NCI-H2227 (cell line): ENCODE results near the gene IQSEC2.
A peak's percentile ranks its signal among the peaks of the same experiment; 100 is the strongest.

Source experiments
- DNase-seq: peaks from one replicate; lab custom pipeline; 2025; ENCODE audit not compliant: unreplicated experiment; lab: John Stamatoyannopoulos, UW

IQSEC2 gene

DNA sequence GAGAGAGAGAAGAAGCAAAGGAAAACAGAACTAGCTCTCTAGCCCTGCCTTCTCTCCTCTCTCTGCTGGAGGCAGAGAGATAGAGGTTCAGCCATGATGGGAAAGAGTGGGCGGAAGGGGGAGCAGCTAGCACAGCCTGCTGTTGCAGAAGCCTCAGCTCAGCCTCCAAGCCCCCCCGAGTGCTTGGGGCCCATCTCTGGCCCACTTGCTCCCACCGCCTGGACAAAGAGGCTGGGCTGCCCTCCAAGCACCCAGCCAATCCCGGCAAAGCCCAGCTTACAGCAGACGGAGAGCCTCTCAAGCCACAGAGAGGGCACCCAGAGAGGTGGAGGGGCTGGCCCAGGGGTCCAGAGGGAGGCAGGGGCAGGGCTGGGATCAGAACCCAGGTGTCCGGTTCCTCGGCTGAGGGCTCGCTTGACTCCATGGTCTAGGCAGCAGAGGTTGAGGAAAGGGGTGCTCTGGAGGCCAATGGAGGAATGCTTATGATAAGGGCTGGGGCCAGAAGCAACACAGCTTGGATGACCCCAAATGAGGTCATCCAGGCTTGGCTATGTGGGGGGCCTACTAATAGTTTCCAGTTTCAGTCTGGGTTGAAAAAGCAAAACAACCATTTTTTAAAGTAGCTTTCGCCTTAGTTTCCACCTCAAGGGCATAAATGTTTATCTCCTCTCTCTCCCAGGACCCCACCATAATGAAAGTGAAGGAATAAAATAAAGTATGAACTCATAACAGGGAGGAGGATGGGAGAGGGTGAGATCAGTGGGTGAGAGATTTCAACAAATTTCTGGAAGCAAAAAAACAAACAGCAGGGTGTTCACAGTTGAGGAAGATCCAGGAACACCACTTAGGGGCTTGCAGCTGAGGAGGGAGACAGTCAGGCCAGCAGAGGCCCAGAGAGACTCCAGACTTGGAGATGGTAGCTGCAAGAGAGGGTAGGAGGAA, 24.9 kb upstream of the IQSEC2 start:
- no peak for DNase-seq

DNA sequence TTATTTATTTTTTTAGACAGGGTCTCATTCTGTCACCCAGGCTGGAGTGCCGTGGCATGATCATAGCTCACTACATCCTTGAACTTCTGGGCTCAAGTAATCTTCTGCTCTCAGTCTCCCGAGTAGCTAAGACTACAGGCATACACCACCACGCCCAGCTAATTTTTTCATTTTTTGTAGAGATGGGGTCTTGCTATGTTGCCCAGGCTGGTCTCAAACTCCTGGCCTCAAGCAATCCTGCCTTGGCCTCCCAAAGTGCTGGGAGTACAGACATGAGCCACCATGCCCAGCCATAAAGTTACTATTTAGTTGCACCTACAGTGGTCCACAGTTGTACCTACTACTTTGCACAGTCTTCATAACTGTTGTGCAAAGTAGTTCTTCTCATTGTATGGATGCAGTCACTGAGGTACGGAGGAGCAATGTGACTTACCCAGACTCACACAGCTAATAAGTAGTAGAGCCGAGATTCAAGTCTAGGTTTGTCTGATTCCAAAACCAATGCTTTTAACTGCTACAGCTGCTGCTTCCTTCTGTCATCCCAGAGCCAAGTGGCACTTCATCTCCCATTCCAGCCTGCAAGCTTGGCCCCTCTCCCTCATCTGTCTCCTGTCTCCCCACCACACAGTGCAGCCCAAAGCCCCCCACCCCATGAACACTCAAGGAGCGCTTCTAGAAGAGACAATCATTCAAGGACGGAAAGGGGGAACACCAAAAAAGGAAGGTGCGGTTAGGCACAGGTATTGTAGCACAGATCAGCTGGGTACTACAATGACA, 24.0 kb upstream of the IQSEC2 start:
- DNase-seq: no peak

GRCh38 chrX:53303195-53303594, 21.8 kb upstream of the IQSEC2 start:
- no peak for DNase-seq

GRCh38 chrX:53300157-53300556, 18.8 kb upstream of the IQSEC2 start:
- DNase-seq: no peak

GRCh38 chrX:53294024-53294648, 12.8 kb upstream of the IQSEC2 start:
- peak; percentile 29 for DNase-seq

GRCh38 chrX:53291596-53291995, 10.2 kb upstream of the IQSEC2 start:
- no peak for DNase-seq

- peak; percentile 50 for DNase-seq
Measured at GRCh38 chrX:53290441-53291041, 9.2 kb upstream of the IQSEC2 start.

- peak; percentile 82 for DNase-seq
Measured at GRCh38 chrX:53288189-53288588, 6.8 kb upstream of the IQSEC2 start.

- peak; percentile 58 for DNase-seq
Measured at GRCh38 chrX:53287493-53288138, 6.2 kb upstream of the IQSEC2 start.

GRCh38 chrX:53286171-53286570, 4.8 kb upstream of the IQSEC2 start:
- peak; percentile 24 for DNase-seq

DNA sequence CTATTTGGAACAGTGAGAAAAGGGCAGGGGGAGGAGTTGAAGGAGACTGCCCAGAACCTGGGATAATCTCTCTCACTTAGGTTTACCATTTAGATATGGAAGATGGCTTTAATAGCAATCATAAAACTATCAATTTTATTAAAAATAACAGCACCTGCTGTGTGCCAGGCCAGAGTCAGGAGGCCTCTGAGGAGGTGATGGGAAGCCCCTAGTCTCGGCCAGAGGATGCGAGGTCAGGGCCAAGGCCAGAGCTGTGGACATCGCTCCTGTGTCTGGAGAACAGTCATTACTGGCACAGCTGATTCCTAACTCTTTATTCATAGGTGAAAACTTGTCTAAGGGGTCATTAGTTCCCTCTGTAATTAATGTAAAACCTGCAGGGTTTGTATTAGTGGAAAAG, 4.2 kb upstream of the IQSEC2 start:
- DNase-seq: no peak

DNA sequence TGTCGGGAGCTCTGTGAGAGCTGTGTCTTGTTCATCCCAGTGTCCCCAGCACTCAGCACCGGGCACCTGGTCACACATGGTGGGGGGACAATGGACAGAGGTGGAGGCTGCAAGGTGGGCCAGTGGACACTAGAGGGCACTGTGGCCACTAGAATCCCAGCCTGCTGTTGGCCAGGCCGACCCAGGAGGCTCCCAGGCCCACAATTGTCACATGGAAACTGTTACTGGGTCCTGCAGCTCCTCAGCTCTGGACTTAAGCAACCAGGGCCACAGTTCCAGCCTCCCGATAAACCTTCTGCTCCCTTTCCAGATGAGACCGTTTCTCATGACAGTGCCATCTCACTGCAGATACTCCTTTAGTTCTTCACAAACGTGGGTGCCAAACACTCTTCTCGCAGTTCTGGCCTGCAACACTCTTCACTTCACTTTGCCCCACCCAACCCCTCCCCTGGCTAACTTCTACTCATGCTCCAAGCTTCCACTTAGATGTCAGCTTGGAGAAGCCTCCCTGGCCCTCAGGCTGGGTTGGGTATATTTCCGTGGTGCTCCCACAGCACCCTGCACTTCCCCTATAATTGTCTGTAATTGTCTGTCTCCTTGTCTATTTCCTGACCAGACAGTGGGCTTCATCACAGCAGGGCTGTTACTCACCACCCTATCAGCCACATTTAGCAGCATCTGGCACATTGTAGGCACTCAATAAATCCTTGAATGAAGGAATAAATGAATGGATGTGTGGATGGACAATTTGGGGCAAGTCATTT, 3.5 kb upstream of the IQSEC2 start:
- peak; percentile 79 for DNase-seq

GRCh38 chrX:53283567-53283966, 2.2 kb upstream of the IQSEC2 start:
- no peak for DNase-seq

- DNase-seq: no peak
Measured at GRCh38 chrX:53283099-53283498, 1.7 kb upstream of the IQSEC2 start.

DNA sequence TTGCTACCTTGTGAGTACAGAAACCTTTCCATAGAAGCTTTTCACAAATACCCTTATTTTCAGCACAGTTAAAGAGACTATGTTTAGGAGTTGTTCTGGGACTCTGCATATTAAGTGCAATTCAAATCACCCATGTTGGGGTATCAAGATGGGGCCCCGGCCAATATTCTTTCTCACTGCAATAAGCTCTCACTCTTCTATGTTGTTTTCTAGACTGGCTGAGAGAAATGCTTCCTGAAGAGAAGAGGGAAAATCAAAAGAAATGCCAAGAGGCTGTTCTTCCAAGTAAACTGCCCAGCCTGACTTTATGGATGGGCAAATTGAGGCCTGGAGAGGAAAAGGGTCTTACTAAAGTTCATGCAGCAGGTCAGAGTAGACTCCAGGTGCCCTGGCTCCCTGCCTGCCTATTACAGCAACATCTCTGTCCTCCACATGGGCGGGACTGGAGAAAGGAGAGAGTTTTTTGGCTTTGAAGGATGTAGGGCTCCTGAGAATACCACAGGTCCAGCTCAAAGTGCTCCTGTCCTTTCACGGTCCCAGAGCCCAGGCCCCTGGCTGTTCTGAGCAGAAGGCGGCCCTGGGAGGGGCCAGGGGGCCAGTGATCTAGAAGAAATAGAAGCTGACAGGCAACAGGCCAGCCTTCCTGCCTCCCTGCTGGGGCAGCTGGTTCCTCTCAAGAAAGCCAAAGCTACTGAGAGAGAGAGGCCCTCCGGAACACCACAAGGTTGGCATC, 745 bp upstream of the IQSEC2 start:
- DNase-seq: no peak

DNA sequence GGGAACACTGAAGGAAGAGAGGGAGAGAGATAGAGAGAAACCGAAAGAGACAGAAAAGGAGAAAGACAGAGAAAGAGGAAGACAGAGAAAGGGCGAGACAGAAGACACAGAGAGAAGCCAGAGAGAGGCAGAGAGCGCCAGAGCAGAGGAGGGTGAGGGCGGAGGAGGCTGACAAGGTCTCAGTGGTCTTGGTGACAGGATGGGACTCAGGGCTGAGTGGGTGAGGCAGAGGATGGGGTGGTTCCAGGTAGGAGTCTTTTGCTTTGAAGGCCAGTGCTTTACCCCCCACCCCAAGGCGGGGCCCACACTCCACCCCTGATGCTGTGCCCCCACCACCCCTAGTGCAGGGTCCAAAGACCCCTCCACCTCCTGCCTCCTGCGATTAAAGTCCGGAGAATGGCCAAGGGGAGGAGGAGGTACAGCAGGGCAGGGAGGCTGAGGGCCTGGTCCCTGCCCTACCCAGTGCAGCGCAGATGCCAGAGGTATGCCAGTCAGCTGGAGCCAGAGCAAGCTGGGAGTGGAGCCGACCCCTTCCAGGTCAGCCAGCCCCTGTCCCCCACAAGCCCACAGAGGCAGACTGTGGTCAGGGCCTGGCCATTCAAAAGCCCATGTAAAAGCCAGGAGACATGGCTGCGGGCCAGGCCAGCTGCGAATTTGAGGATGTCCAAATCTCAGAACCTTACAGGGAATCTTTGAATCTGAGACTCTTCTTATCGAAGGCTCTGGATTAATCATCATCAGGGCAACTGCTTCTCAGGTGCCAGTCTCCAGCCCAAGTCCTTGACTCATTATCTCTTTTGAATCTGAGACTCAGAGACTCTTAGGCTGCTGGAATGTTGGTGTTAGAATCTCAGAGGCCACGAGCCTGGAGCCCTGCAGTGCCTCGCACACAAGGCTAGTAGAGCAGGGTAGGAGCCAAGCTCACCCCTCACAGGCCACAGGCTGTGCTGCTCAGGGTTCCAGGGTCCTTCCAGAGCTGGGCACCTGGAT, 758 bp downstream of the IQSEC2 start:
- DNase-seq: no peak

DNA sequence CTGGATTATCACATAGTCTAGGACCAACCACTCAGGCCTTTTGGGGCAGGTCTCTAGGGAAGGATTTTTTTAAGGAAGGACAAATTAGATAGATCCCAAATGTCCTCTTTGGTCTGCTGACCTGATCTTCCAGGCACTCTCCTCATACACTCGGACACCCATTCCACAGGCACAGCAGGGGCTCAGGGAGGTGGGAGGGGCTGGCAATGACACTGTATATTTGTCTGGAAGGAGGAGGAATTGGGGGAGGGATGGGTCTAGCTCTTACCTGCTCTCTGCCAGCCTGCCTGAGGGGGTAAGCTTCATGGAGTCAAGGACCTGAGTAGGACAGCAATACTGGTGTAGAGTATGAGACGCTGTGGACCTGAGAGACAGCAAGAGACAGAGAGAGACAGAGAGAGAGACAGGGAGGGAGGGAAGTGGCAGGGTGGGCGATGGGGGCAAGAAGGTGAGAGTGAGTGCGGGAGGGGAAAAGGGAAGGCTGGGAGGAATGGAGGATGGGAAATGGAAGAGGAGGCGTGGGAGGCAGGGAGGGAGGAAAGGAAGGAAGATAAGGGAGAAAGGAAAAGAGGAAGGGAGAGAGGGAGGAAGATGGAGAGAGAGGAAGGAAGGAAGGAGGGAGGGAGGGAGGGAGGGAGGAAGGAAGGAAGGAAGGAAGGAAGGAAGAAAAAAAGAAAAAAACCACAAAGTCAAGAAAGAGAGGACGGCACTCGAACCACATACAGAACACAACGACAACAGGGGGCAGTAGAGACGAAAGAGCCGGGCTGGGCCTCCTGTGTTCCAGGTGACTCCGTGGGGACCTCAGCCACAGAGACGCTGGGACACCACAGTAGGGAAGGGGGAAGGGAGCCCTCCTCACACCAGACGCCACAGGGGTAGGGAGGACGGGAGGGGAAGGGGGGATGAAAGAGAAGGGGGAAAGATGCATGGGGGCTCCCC, 1.8 kb downstream of the IQSEC2 start:
- no peak for DNase-seq
